ENCODE results near the gene TBC1D22A.

- no peak for TF ChIP-seq POLR2A (IDR thresholded peaks at IDR 0.05; ENCODE audit: low read length)
- TF ChIP-seq GATA1 (IDR thresholded peaks at IDR 0.05; ENCODE audit: low read depth, low read length) = no peak
Observed at GRCh38 chr22:47012589-47013370, 250.3 kb downstream of the TBC1D22A start.
